Mesenteric fat pad (tissue), 1 donor: ENCODE results near the gene TIE1. TPM values are rescaled to one million over a fixed set of nuclear protein-coding genes. Genes with fewer than 3 reads are reported as not detected.

Experiments used
- DNase-seq: peaks from one replicate; pipeline ENCODE4 v3.0.0-alpha.2; 2020; ENCODE audit warnings: low spot score
- total RNA-seq: library from RNA; stranded (reverse); fragmentation: NEBNext Ultra II Directional; extraction: Animal tissue kit (Norgen Biotek cat#: 25700); gene quantifications from one replicate; pipeline ENCODE4 v1.2.1, GENCODE V29; 2021
- donor health status: DM: yes; HTN: yes; CAD: no.

The TIE1 gene
- total RNA-seq, 1 donor from 2014 or later = 42.6 TPM

GRCh38 chr1:43334453-43335205, 33.8 kb downstream of the TIE1 start:
- peak; percentile 49 for DNase-seq

DNA sequence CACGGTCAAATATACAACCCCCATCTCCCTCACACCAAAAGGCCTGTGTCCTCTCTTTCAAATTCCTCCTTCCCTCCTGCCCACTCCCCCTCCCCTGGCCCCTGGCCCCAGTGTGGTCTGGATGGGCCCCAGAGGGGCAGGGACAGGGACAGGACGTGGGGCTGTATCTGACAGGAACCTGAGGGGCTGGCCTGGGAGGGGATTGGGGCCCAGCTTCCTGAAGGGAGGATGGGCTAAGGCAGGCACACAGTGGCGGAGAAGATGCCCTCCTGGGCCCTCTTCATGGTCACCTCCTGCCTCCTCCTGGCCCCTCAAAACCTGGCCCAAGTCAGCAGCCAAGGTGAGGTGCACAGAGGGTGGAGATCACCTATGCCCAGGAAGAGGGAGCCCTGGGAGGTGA, 36.8 kb downstream of the TIE1 start, which contains the start of gene MPL:
TSS of gene MPL (plus strand) at position 231 of the 400 bp plus-strand sequence. CDS start at position 262, 31 bp downstream.
- DNase-seq = peak; percentile 59

- peak; percentile 37 for DNase-seq
Observed at GRCh38 chr1:43338001-43338400, 37.2 kb downstream of the TIE1 start.

DNA sequence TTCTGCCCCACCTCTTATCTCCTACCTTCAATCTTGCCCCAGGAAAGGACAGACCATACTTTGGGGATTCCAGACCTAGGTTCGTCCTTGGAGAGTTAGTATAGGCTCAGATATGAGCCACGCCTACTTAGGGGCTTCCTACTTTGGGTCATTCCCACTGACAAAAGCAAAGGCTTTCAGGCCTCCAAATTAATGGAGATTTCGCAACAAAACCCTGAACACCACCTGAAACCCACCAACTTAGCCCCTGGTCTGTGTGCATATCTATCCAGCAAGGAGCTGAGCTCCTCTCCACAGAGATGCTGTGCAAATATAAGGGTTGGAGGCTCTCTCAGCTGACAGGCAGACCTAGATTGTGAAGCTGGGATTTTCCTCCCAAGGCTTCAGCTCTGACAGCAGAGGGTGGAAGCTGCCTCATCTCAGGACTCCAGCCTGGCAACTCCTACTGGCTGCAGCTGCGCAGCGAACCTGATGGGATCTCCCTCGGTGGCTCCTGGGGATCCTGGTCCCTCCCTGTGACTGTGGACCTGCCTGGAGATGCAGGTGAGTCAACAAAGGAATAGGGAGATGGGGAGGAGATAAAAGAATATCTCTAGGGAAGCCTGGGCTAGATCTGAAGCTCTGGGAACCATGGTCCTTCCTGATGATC, 38.9 kb downstream of the TIE1 start:
- peak; percentile 64 for DNase-seq

- DNase-seq = no peak
Observed at GRCh38 chr1:43340559-43340958, 39.8 kb downstream of the TIE1 start.

DNA sequence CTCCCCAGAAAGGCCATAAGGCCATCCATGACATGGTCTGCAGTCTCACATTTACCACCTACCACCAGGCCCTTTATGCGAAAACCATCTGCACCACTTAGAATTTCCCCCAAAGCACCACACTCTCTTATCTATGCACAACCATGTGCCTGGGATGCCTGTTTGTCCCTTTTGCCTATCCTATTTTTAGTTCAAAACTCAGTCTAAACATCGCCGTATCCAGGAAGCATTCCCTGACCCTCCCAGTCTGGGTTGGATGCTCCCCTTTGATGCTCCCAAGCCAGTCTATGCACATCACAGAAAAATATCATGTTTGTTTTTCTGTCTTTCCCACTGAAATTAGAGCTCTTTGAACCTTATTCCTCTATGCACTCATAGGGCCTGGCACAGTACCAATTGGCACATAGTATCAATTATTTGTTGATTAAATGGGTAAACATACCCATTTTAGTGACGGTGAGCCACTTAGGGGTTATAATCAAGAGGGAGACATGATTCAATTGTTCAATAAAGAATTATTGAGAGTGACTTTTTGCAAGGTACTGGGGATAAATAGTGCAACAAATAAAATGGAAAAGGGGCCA, 43.6 kb downstream of the TIE1 start:
- peak; percentile 9 for DNase-seq

DNA sequence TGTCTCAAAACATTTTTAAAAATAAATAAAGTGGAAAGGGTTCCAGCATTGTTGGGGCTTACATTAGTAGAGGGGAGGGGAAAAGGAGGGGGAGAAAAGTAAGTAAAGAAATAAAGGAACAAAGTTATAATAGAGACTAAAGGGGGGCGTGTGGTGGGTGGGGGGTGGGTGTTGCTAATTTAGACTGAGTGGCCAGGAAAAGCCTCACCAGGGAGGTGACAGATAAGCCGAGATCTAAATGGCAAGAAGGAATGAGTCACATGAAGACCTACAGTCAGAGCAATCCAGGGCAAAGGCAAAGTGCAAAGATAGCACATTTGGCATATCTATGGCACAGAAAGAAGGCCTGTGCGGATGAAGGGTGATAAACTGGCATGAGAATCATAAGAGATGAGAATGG, 44.3 kb downstream of the TIE1 start:
- DNase-seq = no peak

DNA sequence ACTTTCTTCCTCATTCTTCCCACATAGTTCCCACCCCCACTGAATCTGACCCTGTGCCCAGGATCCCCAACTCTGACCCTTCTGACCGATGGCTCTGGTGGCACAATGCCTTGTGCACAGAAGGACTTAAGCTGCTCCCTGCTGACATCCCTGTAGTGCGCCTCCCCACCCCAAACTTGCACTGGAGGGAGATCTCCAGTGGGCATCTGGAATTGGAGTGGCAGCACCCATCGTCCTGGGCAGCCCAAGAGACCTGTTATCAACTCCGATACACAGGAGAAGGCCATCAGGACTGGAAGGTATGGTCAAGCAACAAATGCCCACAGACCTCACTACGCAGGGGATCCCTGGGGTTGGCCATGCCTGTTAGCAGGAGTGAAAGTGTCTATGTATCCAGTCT, 45.9 kb downstream of the TIE1 start:
- peak; percentile 55 for DNase-seq

- no peak for DNase-seq
Observed at GRCh38 chr1:43348343-43348808, 47.6 kb downstream of the TIE1 start.

DNA sequence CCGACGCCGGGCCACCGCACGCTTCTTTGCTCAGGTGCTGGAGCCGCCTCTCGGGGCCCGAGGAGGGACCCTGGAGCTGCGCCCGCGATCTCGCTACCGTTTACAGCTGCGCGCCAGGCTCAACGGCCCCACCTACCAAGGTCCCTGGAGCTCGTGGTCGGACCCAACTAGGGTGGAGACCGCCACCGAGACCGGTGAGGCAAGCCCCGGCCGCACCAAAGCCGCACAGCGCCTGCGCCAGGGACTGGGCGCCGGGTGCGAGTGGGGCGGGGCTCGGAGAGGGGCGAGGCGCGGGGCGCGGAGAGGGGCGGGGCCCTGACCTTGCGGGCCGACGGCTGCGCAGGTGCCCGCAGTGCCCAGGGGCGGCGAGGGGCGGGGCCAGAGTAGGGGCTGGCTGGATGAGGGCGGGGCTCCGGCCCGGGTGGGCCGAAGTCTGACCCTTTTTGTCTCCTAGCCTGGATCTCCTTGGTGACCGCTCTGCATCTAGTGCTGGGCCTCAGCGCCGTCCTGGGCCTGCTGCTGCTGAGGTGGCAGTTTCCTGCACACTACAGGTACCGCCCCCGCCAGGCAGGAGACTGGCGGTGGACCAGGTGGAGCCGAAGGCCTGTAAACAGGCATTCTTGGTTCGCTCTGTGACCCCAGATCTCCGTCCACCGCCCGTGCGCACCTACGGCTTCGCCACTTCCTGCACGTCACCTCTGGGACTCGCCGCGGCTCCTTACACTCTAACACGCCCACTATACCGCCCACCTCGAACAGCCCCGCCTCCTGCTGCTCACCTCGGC, 48.2 kb downstream of the TIE1 start:
- peak; percentile 93 for DNase-seq

DNA sequence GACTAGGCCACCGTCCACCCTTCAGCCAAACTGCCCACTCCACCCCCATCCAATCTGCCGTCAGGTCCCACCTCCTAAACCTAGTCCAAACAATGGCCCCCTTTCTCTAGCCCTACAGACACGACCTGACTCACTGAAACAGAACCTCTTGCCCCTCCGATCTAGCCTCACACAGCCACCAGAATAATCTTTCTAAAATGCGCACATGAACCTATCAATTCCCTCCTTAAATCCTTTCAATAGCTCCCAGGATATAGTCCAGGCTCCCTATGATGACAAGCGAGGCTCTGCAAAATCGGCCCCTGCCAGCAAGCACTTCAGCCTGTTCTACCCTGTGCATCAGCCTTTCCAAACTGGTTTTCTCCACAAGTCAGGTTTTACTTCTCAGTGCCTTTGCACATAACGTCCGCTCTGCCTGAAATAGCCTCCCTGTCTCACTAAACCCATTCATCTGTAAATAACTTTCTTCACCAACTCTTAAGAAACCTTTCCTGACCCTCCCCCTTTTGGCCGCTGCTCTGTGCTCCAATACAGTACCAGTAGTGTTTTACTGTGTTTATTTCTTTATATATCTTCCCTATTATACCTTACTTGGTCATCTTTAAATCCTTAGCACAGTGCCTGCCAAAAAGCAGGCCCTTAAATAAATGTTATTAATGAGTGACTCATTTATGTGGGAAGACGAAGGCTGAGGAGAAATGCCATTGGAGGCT, 49.0 kb downstream of the TIE1 start:
- DNase-seq = peak; percentile 57

DNA sequence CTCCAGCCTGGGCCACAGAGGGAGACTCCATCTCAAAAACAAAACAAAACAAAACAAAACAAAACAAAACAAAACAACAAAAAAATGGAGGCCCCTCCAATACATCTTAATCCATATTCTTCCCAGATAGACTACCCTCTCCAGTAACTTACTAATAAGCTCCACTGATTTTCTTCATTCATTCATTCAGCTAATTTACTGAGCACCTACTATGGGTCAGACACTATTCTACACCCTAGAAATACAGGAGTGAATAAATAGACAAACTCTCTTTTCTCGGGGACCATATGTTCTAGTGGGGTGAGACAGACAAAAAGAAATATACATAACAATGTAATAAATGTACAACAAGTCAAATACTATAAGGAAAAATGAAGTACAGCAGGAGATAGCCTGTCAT, 50.2 kb downstream of the TIE1 start:
- DNase-seq = no peak

- DNase-seq = no peak
Observed at GRCh38 chr1:43351421-43352350, 50.9 kb downstream of the TIE1 start.

DNA sequence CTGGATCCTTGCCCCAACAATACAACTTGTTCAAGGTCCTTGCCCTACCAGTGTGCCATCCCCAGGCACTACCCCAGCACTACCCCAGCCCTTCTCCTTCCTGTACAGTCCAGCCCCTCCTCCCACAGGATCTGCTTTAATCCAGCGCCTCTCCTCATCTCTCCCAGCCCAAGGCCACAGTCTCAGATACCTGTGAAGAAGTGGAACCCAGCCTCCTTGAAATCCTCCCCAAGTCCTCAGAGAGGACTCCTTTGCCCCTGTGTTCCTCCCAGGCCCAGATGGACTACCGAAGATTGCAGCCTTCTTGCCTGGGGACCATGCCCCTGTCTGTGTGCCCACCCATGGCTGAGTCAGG, 51.5 kb downstream of the TIE1 start:
- DNase-seq = peak; percentile 81

DNA sequence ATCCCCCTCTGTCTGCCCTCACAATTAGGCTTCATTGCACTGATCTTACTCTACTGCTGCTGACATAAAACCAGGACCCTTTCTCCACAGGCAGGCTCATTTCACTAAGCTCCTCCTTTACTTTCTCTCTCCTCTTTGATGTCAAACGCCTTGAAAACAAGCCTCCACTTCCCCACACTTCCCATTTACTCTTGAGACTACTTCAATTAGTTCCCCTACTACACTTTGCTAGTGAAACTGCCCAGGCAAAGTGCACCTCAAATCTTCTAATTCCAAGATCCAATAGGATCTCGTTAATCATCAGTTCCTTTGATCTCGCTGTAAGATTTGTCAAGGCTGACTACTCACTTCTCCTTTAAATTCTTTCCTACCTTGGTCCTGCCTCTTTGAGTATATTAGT, 52.1 kb downstream of the TIE1 start:
- no peak for DNase-seq

- DNase-seq = no peak
Observed at GRCh38 chr1:43354471-43354870, 53.7 kb downstream of the TIE1 start.

- no peak for DNase-seq
Observed at GRCh38 chr1:43354936-43355335, 54.2 kb downstream of the TIE1 start.

GRCh38 chr1:43357251-43357650, 56.5 kb downstream of the TIE1 start:
- DNase-seq = no peak

DNA sequence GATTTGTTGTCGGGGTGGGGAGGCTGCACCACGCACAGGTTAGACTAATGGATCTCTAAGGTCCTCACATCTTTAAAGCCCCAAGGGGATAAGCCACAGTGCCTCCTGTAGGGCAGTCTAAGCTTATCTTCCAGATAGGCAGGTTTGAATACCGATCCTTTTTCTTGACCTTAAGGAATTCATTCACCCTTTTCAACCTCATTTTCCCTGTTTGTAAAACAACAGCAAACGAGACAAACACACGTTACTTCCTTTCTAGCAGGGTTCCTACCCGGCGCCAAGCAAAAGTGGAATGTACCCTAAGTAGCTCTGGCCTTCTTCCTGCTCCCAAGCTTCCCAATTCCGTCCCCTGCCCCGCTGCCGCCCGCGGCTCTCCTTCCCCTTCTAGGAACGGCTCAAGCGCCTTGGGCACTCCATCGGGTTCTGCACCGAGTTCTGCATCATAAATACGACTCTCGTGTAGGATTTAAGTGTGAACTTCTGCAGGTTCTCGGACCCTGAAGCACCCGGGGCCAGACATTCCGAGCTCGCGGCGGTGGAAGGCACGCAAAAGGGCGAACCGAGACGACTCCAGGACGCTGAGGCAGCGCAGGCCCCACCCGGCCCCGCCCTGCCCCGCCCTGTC, 57.5 kb downstream of the TIE1 start:
- DNase-seq = no peak
